ENCODE results near the gene MOGAT3.

Gene MOGAT3

GRCh38 chr7:101160910-101161309 is 39.9 kb downstream of the MOGAT3 start:
- no peak for DNase-seq (ENCODE audit: low read depth in 2 of 2)

GRCh38 chr7:101159696-101160674 is 40.9 kb downstream of the MOGAT3 start:
- no peak for DNase-seq (ENCODE audit: low read depth in 2 of 2)

- DNase-seq (ENCODE audit: low read depth in 2 of 2), result no peak
Observed at GRCh38 chr7:101156866-101157589, 43.8 kb downstream of the MOGAT3 start.

GRCh38 chr7:101156277-101156676 is 44.6 kb downstream of the MOGAT3 start:
- DNase-seq (ENCODE audit: low read depth in 2 of 2), result no peak

- no peak for DNase-seq (ENCODE audit: low read depth in 2 of 2)
Observed at GRCh38 chr7:101155303-101155702, 45.5 kb downstream of the MOGAT3 start.

- no peak for DNase-seq (ENCODE audit: low read depth in 2 of 2)
Observed at GRCh38 chr7:101154693-101155102, 46.1 kb downstream of the MOGAT3 start.

- peak; percentile 86 to 89 for DNase-seq (ENCODE audit: low read depth in 2 of 2)
Observed at GRCh38 chr7:101153969-101154692, 46.7 kb downstream of the MOGAT3 start, which contains the start of gene AP1S1. TSS of gene AP1S1 (plus strand) at chr7:101154476. CDS start at chr7:101154515, 39 bp downstream.

- DNase-seq (ENCODE audit: low read depth in 2 of 2), result no peak
Observed at GRCh38 chr7:101151908-101152651, 48.8 kb downstream of the MOGAT3 start.

Data from fibroblast of skin of left quadriceps (primary cell).